HFF-Myc (cell line): ENCODE measurements around the gene HCCS.

Experiments used
- DNase-seq: peaks from one replicate; pipeline ENCODE4 v3.0.0-alpha.2; 2011; ENCODE audit warnings: low read depth; ENCODE audit errors: extremely low read depth
- H3K4me3 ChIP-seq: replicated peaks from 2 replicates; pipeline ENCODE4 v1.5.1; 2011; ENCODE audit warnings: low read depth, mild to moderate bottlenecking, control low read depth, low read length
- TF ChIP-seq, protein P1 (sequence below): IDR thresholded peaks from 2 replicates; pipeline ENCODE4 v1.5.1; 2012; ENCODE audit warnings: mild to moderate bottlenecking, low read depth, low read length, control low read depth; ENCODE audit errors: missing control alignments

The HCCS gene

DNA sequence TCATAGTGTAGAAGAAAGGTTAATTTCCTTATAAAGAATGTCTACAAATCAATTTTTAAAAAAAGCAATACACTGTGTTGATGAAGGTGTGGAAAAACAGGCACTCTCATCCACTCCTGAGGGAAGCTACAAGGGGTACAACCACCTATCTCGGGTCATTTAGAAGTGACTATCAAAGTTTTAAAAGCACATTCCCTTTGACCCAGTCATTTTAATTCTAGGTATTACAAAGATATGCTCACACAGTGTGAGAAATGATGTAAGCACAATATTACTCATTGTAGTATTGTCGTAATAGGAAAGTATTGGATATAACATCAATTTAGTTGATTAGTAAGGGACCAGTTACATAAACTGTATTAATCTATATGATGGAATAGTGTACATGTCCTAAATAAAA, 7.4 kb upstream of the HCCS start:
- TF ChIP-seq, protein P1, sequence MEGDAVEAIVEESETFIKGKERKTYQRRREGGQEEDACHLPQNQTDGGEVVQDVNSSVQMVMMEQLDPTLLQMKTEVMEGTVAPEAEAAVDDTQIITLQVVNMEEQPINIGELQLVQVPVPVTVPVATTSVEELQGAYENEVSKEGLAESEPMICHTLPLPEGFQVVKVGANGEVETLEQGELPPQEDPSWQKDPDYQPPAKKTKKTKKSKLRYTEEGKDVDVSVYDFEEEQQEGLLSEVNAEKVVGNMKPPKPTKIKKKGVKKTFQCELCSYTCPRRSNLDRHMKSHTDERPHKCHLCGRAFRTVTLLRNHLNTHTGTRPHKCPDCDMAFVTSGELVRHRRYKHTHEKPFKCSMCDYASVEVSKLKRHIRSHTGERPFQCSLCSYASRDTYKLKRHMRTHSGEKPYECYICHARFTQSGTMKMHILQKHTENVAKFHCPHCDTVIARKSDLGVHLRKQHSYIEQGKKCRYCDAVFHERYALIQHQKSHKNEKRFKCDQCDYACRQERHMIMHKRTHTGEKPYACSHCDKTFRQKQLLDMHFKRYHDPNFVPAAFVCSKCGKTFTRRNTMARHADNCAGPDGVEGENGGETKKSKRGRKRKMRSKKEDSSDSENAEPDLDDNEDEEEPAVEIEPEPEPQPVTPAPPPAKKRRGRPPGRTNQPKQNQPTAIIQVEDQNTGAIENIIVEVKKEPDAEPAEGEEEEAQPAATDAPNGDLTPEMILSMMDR = no peak
- H3K4me3 ChIP-seq = no peak overlapping the region
- DNase-seq = no peak

DNA sequence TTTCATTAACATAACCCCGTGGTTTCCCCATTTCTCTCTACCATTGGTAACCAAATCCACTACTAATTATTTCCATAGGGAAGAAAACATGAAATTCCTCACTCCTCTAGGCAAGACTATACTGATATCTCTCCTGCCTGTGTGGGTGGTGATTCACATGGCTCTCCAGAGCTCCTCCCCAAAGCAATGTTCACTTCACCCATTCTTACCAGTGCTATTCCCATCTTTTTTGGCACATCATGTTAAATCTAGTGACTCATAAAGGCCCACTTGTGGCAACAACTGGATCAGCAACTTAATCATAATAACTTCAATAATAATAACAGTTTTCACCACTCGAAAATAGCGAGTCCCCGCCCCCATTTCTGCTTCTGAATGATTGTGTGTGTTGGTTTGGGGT, 6.1 kb upstream of the HCCS start:
- DNase-seq = no peak
- TF ChIP-seq, protein P1 = no peak

DNA sequence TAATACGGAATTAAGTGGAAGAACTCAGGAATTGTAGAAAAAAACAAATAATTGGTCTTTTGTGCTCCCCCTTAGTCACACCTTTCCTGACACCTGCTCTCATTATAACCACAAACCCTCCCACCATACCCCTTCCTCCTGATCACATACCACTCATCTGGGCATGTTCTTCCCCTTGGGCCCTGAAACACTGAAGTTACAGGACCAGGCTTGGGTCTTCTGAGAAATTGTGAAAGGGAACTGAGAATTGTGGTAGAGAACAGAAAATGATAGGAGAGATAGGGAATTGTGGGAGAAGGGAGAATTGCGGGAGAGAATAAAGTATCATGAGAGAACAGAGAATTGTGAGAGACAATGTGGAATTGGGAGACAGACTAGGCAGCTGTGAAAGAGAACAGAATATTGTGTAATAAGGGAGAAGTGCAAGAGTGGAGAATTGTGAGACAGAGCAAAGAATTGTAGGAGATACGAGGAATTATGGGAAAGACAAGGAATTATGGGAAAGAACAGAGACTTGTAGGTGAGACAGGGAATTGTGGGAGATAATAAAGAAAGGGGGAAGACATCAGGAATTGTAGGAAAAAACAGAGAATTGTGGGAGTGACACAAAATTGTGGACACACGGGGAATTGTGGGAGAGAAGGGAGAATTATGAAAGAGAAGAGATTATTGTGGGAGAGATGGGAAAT, 2.7 kb upstream of the HCCS start:
- DNase-seq = no peak
- TF ChIP-seq, protein P1 = no peak
- no peak overlapping the region for H3K4me3 ChIP-seq

More for the DNA sequence above, 6.1 kb upstream of the HCCS start:
- H3K4me3 ChIP-seq = no peak overlapping the region

DNA sequence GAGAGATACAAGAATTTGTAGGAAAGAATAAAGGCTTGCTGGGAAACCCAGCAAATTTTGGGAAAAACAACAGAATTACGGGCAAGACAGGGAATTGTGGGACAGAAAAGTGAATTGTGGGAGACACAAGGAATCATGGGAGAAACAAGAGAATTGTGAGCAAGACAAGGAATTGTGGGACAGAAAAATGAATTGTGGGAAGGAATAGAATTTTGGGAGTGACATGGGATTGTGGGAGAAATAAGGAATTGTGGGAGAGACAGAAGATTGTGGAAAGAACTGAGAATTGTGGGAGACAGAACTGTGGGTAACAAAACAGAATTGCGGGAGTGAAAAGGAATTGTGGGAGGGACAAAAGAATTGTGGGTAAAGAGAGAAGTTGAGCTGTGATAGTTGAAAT, 1.2 kb upstream of the HCCS start:
- TF ChIP-seq, protein P1 = no peak
- no peak for DNase-seq
- H3K4me3 ChIP-seq = peak overlapping the region; percentile 76; the same call in 1 of the 2 replicates

DNA sequence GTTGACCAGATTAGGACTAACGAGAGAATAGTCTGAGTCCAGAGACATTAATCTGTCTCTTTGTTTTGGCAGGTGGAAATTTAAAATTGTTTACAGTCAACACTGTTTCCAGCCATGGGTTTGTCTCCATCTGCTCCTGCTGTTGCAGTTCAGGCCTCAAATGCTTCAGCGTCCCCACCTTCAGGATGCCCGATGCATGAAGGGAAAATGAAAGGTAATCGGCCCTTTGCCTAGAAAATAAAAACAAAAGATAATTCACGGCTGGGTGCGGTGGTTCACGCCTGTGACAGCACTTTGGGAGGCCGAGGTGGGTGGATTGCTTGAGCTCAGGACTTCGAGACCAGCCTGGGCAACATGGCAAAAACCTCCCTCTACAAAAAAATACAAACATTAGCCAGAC, 815 bp downstream of the HCCS start:
- peak overlapping the region; percentile 76 for H3K4me3 ChIP-seq
- DNase-seq = no peak
- TF ChIP-seq, protein P1 = no peak

DNA sequence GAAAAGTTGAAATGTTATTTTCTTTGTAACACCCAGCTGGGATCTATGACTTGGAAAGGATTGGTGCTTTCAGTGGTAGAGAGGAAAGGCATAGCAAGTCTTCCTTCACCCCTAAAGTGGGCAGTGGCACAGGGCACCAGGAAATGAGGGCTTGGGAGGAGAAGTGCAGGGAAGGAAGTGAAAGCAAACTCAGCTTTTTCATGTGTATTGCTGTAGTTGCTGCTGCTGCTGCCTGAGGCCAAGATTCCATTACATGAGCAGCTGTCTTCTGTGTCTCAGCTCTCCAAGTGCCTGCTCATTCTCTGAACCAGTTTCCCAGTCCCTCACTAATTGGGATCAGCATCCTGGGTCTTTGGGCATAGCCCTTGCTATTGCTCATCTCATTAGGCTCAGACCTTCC, 2.6 kb downstream of the HCCS start:
- TF ChIP-seq, protein P1 = no peak
- DNase-seq = no peak
- no peak overlapping the region for H3K4me3 ChIP-seq

DNA sequence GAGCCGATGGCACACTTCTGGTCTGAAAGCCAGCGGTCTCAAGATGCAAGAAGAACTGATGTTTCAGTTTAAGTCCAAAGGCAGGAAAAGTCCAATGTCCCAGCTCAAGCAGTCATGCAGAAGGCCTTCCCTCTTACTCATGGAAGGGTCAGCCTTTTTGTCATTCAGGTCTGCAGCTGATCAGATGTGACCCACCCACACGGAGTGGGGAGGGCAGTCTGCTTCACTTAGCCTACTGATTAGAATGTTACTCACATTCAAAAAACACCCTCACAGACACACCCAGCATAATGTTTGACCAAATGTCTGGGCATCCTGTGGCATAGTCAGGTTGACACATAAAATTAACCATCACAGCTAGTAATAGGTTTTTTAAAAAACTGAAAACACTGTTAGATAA, 6.6 kb downstream of the HCCS start:
- DNase-seq = no peak
- TF ChIP-seq, protein P1 = no peak
- no peak overlapping the region for H3K4me3 ChIP-seq
